Type B pancreatic cell (in vitro differentiated cells): ENCODE measurements around the gene TUBB6. TPM values are rescaled to one million over a fixed set of nuclear protein-coding genes. Genes with fewer than 3 reads are reported as not detected.

Experiments
- DNase-seq: peaks from one replicate; pipeline ENCODE4 v3.0.0; 2021; ENCODE audit warnings: mixed read lengths; ENCODE audit not compliant: unreplicated experiment; ENCODE audit errors: extremely low spot score
- H3K27ac Mint-ChIP-seq: 2 replicates; pipeline ENCODE4 v1.8.0; 2021; ENCODE audit warnings: mild to moderate bottlenecking, mixed read lengths
- H3K27me3 Mint-ChIP-seq: 2 replicates; pipeline ENCODE4 v1.8.0; 2021; ENCODE audit warnings: mixed read lengths
- H3K36me3 Mint-ChIP-seq: 2 replicates; pipeline ENCODE4 v1.8.0; 2021; ENCODE audit warnings: mixed read lengths
- H3K4me1 Mint-ChIP-seq: one replicate; pipeline ENCODE4 v1.8.0; 2021; ENCODE audit warnings: mixed read lengths; ENCODE audit not compliant: unreplicated experiment
- H3K4me3 Mint-ChIP-seq: 2 replicates; pipeline ENCODE4 v1.8.0; 2021; ENCODE audit warnings: mild to moderate bottlenecking, mixed read lengths
- H3K9me3 Mint-ChIP-seq: 2 replicates; pipeline ENCODE4 v1.8.0; 2021; ENCODE audit warnings: mixed read lengths
- CTCF ChIP-seq: fragments of 200-600 bp; sonication (generic); conservative IDR thresholded peaks from 2 replicates; pipeline ENCODE4 v1.5.0; 2021; ENCODE audit warnings: antibody characterized with exemption, mild to moderate bottlenecking
- total RNA-seq: library from RNA; stranded (reverse); gene quantifications from 2 replicates; pipeline ENCODE4 v1.2.1, GENCODE V29; 2021; ENCODE audit warnings: low replicate concordance

The TUBB6 gene
- total RNA-seq, 1 donor from 2014 or later: 83.8 TPM

- peaks cover 29% of the 10 kb centered on the region for H3K36me3 Mint-ChIP-seq
- no peaks in the 10 kb centered on the region for H3K9me3 Mint-ChIP-seq
- DNase-seq: no peak
- no peak overlapping the region for H3K4me3 Mint-ChIP-seq
- H3K4me1 Mint-ChIP-seq: peaks cover 14% of the 10 kb centered on the region
- TF ChIP-seq CTCF: no peak
- no peaks in the 10 kb centered on the region for H3K27me3 Mint-ChIP-seq
- peak overlapping the region; percentile 6 for H3K27ac Mint-ChIP-seq
Observed at GRCh38 chr18:12318334-12318697, 10.3 kb downstream of the TUBB6 start.

DNA sequence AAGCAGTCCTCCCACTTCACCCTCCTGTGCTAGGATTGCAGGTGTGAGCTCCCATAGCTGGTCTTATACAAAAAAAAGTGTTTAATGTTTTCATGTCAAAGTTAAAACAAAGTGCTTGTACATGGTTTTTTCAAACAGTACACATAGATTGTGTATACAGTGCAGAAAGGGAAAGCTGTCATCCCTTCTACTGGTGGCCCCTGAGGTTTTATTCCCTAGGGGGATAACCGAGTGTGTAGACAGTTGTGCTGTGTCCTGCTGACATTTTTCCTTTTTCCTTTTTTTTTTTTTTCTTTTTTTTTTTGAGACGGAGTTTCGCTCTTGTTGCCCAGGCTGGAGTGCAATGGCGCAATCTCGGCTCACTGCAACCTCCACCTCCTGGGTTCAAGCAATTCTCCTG, 10.8 kb downstream of the TUBB6 start:
- H3K4me3 Mint-ChIP-seq: no peak overlapping the region
- H3K27me3 Mint-ChIP-seq: no peaks in the 10 kb centered on the region
- H3K9me3 Mint-ChIP-seq: no peaks in the 10 kb centered on the region
- no peak for TF ChIP-seq CTCF
- no peak for DNase-seq
- H3K27ac Mint-ChIP-seq: no peak overlapping the region
- peaks cover 10% of the 10 kb centered on the region for H3K4me1 Mint-ChIP-seq
- H3K36me3 Mint-ChIP-seq: peaks cover 26% of the 10 kb centered on the region

DNA sequence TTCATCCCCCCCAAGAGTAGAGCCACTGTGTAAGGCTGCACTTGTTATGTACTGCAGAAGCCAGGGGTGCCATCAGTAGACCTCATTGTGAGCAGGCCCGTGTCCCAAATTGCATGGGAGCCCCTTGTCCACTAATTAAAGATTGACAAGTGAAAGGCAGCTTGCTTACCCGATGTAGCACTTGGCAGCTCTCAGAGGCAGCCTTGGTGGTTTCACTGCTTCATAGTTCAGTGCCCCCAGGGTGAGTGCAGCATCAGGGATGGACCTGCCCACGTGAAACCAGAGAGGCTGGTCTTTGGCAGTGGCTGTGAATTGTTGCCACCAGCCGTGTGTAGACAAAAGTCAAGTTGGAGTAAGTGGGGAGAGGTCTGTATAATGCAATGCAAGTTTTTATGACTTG, 13.3 kb downstream of the TUBB6 start:
- Mint-ChIP-seq H3K9me3 (no peaks in the 10 kb centered on the region), H3K36me3 (peaks cover 25% of the 10 kb centered on the region)

GRCh38 chr18:12324991-12325725, 17.1 kb downstream of the TUBB6 start:
- peaks cover 6% of the 10 kb centered on the region for H3K4me1 Mint-ChIP-seq
- no peak overlapping the region for H3K4me3 Mint-ChIP-seq
- TF ChIP-seq CTCF: no peak
- H3K27me3 Mint-ChIP-seq: no peaks in the 10 kb centered on the region
- H3K36me3 Mint-ChIP-seq: peaks cover 46% of the 10 kb centered on the region
- H3K9me3 Mint-ChIP-seq: no peaks in the 10 kb centered on the region
- H3K27ac Mint-ChIP-seq: no peak overlapping the region
- no peak for DNase-seq

More for the DNA sequence above, 13.3 kb downstream of the TUBB6 start:
- DNase-seq: no peak
- Mint-ChIP-seq H3K27ac (no peak overlapping the region), H3K27me3 (no peaks in the 10 kb centered on the region), H3K4me3 (no peak overlapping the region), H3K4me1 (peaks cover 6% of the 10 kb centered on the region)
- no peak for TF ChIP-seq CTCF

DNA sequence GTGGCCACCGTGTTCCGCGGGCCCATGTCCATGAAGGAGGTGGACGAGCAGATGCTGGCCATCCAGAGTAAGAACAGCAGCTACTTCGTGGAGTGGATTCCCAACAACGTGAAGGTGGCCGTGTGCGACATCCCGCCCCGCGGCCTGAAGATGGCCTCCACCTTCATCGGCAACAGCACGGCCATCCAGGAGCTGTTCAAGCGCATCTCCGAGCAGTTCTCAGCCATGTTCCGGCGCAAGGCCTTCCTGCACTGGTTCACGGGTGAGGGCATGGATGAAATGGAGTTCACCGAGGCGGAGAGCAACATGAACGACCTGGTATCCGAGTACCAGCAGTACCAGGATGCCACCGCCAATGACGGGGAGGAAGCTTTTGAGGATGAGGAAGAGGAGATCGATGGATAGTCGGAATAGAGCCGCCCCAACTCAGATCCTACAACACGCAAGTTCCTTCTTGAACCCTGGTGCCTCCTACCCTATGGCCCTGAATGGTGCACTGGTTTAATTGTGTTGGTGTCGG, 17.7 kb downstream of the TUBB6 start:
- Mint-ChIP-seq H3K4me1 (peaks cover 6% of the 10 kb centered on the region), H3K27me3 (no peaks in the 10 kb centered on the region), H3K36me3 (peaks cover 43% of the 10 kb centered on the region), H3K4me3 (no peak overlapping the region), H3K9me3 (no peaks in the 10 kb centered on the region), H3K27ac (no peak overlapping the region)
- TF ChIP-seq CTCF: no peak
- DNase-seq: no peak
